Trophoblast cell (in vitro differentiated cells and primary cell): Measurements from ENCODE around the gene TIMM21.
A peak's percentile ranks its signal among the peaks of the same experiment; 100 is the strongest.

ENCODE experiments used
- DNase-seq, 2 donors: peaks; one replicate each; pipeline ENCODE4 v3.0.0-alpha.2; 2016
- H2AFZ ChIP-seq: 2 replicates; pipeline ENCODE4 v1.6.1; 2013; ENCODE audit warnings: low read length, moderate library complexity, mild to moderate bottlenecking; ENCODE audit not compliant: insufficient read depth, poor library complexity
- H2AK5ac ChIP-seq: 2 replicates; pipeline ENCODE4 v1.6.1; 2013; ENCODE audit warnings: mild to moderate bottlenecking, low read length
- H2BK120ac ChIP-seq: 2 replicates; pipeline ENCODE4 v1.6.1; 2013; ENCODE audit warnings: low read length, mild to moderate bottlenecking, moderate library complexity; ENCODE audit not compliant: insufficient read depth, poor library complexity
- H2BK12ac ChIP-seq: 2 replicates; pipeline ENCODE4 v1.6.1; 2013; ENCODE audit warnings: mild to moderate bottlenecking, low read length, moderate library complexity
- H2BK5ac ChIP-seq: 2 replicates; pipeline ENCODE4 v1.6.1; 2013; ENCODE audit warnings: low read length, low read depth, moderate library complexity, mild to moderate bottlenecking; ENCODE audit not compliant: poor library complexity
- H3K14ac ChIP-seq: 2 replicates; pipeline ENCODE4 v1.6.1; 2013; ENCODE audit warnings: mild to moderate bottlenecking, low read length
- H3K18ac ChIP-seq: 2 replicates; pipeline ENCODE4 v1.6.1; 2013; ENCODE audit warnings: mild to moderate bottlenecking, low read length
- H3K23ac ChIP-seq: 2 replicates; pipeline ENCODE4 v1.6.1; 2013; ENCODE audit warnings: low read length
- H3K27ac ChIP-seq: 2 replicates; pipeline ENCODE4 v1.5.1; 2013; ENCODE audit warnings: low read depth, mild to moderate bottlenecking, inconsistent platforms, low read length, moderate library complexity
- H3K27me3 ChIP-seq: 2 replicates; pipeline ENCODE4 v1.6.1; 2013; ENCODE audit warnings: inconsistent platforms, mild to moderate bottlenecking, low read length, moderate library complexity; ENCODE audit not compliant: insufficient read depth
- H3K36me3 ChIP-seq, 2 experiments: 1 replicate in 1 of 2; 2 replicates in 1 of 2; pipeline ENCODE4 v1.6.1; 2013; ENCODE audit warnings: low read length in 2 of 2, mild to moderate bottlenecking in 2 of 2, moderate library complexity in 1 of 2; ENCODE audit not compliant: insufficient read depth in 2 of 2, control insufficient read depth in 1 of 2
- H3K4ac ChIP-seq: 2 replicates; pipeline ENCODE4 v1.6.1; 2013; ENCODE audit warnings: low read depth, mild to moderate bottlenecking, low read length, moderate library complexity
- H3K4me1 ChIP-seq, 2 experiments: 1 replicate in 1 of 2; 2 replicates in 1 of 2; pipeline ENCODE4 v1.6.1; 2013; ENCODE audit warnings: low read length in 2 of 2, mild to moderate bottlenecking in 2 of 2, moderate library complexity in 1 of 2; ENCODE audit not compliant: insufficient read depth in 2 of 2, control insufficient read depth in 1 of 2
- H3K4me2 ChIP-seq: 2 replicates; pipeline ENCODE4 v1.6.1; 2013; ENCODE audit warnings: inconsistent platforms, mild to moderate bottlenecking, low read length, moderate library complexity
- H3K4me3 ChIP-seq: 2 replicates; pipeline ENCODE4 v1.5.1; 2013; ENCODE audit warnings: mild to moderate bottlenecking, low read depth, low read length, inconsistent platforms
- H3K79me1 ChIP-seq: one replicate; pipeline ENCODE4 v1.6.1; 2013; ENCODE audit warnings: low read length
- H3K79me2 ChIP-seq: 2 replicates; pipeline ENCODE4 v1.6.1; 2013; ENCODE audit warnings: low read length, mild to moderate bottlenecking; ENCODE audit not compliant: control insufficient read depth, insufficient read depth, poor library complexity
- H3K9ac ChIP-seq: 2 replicates; pipeline ENCODE4 v1.6.1; 2013; ENCODE audit warnings: mild to moderate bottlenecking, low read length
- H3K9me3 ChIP-seq: 2 replicates; pipeline ENCODE4 v1.6.1; 2013; ENCODE audit warnings: low read depth, mild to moderate bottlenecking, control low read depth, inconsistent platforms, low read length; ENCODE audit not compliant: insufficient read depth
- H4K12ac ChIP-seq: 2 replicates; pipeline ENCODE4 v1.6.1; 2013; ENCODE audit warnings: low read depth, mild to moderate bottlenecking, low read length, moderate library complexity
- H4K8ac ChIP-seq: 2 replicates; pipeline ENCODE4 v1.6.1; 2013; ENCODE audit warnings: low read depth, mild to moderate bottlenecking, low read length, moderate library complexity
- H4K91ac ChIP-seq: one replicate; pipeline ENCODE4 v1.6.1; 2013; ENCODE audit warnings: low read depth, mild to moderate bottlenecking, low read length, moderate library complexity
- WGBS: extraction: QIAGEN DNeasy Blood & Tissue Kit; methylation state at CpG from one replicate; pipeline ENCODE4 v1.1.7; 2013; ENCODE audit warnings: missing lambda C conversion rate; ENCODE audit not compliant: insufficient read length, insufficient coverage; ENCODE audit errors: extremely low coverage; 5-methylcytosine and 5-hydroxymethylcytosine counted together

Gene TIMM21

DNA sequence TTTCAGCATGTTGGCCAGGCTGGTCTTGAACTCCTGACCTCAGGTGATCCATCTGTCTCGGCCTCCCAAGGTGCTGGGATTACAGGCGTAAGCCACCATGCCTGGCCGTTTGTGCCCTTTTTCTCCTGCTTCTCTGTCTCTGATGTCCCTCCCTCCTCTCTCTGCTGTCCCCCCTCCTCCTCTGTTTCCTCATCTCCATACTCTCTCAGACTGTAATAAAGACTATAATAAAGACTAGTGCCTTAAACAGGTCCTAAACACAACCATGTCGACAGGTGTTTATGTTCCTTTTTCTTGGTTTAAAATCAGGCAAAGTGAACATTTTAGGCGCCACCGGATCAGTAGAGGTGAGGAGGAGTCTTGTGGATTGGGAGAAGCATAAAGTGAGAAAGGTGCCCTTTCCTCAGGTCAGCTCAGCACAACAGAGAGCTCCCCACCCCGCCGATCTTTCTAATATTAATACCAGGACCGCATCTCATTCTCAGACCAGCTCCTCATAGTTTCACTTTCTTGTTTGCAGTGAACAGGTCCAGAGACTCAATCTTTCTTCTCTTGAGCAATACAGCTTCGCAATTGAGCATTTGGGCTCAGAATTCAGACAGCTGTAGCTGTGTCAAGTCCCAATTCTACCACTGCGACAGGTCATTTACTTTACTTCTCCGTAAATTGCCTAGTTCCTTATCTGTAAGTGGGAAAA lies 23.7 kb downstream of the TIMM21 start:
- H2AFZ ChIP-seq = no peak overlapping the region
- no peaks in the 10 kb centered on the region for H3K4me1 ChIP-seq
- no peak overlapping the region for H3K4me2 ChIP-seq
- no peak overlapping the region for H3K4ac ChIP-seq
- no peak overlapping the region for H3K27ac ChIP-seq
- H4K91ac ChIP-seq = no peak overlapping the region
- H2BK5ac ChIP-seq = no peak overlapping the region
- no peak overlapping the region for H3K14ac ChIP-seq
- no peaks in the 10 kb centered on the region for H3K27me3 ChIP-seq
- no peaks in the 10 kb centered on the region for H3K9me3 ChIP-seq
- H4K8ac ChIP-seq = no peak overlapping the region
- no peak overlapping the region for H3K18ac ChIP-seq
- no CpG with 5 or more reads among the region's 12 CpGs for WGBS
- no peak overlapping the region for H3K4me3 ChIP-seq
- H3K79me1 ChIP-seq = no peaks in the 10 kb centered on the region
- no peak overlapping the region for H4K12ac ChIP-seq
- H2BK12ac ChIP-seq = no peak overlapping the region
- H2BK120ac ChIP-seq = no peak overlapping the region
- no peak overlapping the region for H3K9ac ChIP-seq
- H3K36me3 ChIP-seq = no peaks in the 10 kb centered on the region
- H3K23ac ChIP-seq = no peak overlapping the region
- H3K79me2 ChIP-seq = no peaks in the 10 kb centered on the region
- peak in 1 of 2 donors; percentile 24 for DNase-seq
- no peak overlapping the region for H2AK5ac ChIP-seq

DNA sequence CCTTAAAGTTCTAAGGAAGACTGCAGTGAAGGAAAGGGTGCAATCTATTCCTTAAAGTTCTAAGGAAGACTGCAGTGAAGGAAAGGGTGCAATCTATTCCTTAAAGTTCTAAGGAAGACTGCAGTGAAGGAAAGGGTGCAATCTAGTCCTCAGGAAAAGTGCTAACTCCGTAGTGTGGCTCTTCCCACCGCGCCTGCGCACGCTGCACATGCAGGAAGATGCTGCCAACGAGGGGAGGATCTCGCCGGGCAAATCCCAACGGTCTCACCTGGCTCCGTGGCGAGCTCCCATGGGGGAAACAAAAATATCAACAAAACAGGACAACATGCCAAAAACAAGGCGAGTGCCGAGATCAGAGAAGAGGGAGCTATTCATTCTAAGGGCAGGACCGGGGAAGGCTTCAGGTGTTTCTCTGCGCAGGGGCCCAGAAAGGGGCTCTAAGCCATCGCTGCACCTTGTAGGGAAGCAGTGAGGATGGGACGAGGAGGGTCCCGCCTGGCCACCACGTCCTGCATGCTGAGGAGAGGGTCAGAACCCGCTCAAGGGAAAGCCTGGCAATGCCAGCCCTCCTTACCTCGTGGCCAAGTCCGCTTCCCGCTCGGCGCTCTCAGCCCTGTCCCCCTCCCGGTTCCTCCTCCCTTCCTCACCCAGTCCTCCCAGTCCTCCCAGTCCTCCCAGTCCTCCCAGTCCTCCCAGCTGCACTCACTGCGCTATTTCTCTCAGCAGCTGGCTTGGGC lies 24.5 kb downstream of the TIMM21 start:
- no peaks in the 10 kb centered on the region for H3K27me3 ChIP-seq
- H3K9me3 ChIP-seq = no peaks in the 10 kb centered on the region
- no peak overlapping the region for H3K23ac ChIP-seq
- H2BK5ac ChIP-seq = no peak overlapping the region
- H3K27ac ChIP-seq = no peak overlapping the region
- no peaks in the 10 kb centered on the region for H3K4me1 ChIP-seq
- no CpG with 5 or more reads among the region's 27 CpGs for WGBS
- H3K4me3 ChIP-seq = no peak overlapping the region
- H3K79me2 ChIP-seq = no peaks in the 10 kb centered on the region
- no peak overlapping the region for H4K8ac ChIP-seq
- H3K4me2 ChIP-seq = no peak overlapping the region
- no peak overlapping the region for H3K18ac ChIP-seq
- no peaks in the 10 kb centered on the region for H3K36me3 ChIP-seq
- no peak overlapping the region for H2BK12ac ChIP-seq
- no peak overlapping the region for H3K9ac ChIP-seq
- H3K79me1 ChIP-seq = no peaks in the 10 kb centered on the region
- no peak overlapping the region for H4K91ac ChIP-seq
- H2AK5ac ChIP-seq = no peak overlapping the region
- H3K14ac ChIP-seq = no peak overlapping the region
- H2AFZ ChIP-seq = no peak overlapping the region
- peak in 1 of 2 donors; percentile 25 for DNase-seq
- H4K12ac ChIP-seq = no peak overlapping the region
- H3K4ac ChIP-seq = no peak overlapping the region
- H2BK120ac ChIP-seq = no peak overlapping the region

DNA sequence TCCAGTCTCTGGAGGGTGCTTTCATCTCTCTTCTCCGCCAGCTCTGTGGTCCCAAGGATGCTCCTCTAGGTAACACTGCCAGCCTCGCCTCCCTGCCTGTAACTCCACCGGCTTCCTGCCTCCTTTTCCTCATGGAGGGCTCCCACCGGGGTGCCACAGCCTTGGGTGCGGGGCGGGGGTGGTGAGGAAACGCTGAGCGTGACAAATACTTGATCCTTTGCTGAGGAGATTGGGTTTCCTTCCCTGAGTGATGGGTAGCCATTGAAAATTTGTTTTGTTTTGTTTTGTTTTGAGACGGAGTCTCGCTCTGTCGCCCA lies 25.1 kb downstream of the TIMM21 start:
- Histone ChIP-seq H2BK12ac (no peak overlapping the region), H2AK5ac (no peak overlapping the region), H3K23ac (no peak overlapping the region), H3K4me1 (no peaks in the 10 kb centered on the region), H2BK120ac (no peak overlapping the region), H3K27ac (no peak overlapping the region), H4K8ac (no peak overlapping the region), H3K79me1 (no peaks in the 10 kb centered on the region), H4K12ac (no peak overlapping the region), H2BK5ac (no peak overlapping the region), H3K14ac (no peak overlapping the region), H4K91ac (no peak overlapping the region), H3K9me3 (no peaks in the 10 kb centered on the region), H3K9ac (no peak overlapping the region), H3K79me2 (no peaks in the 10 kb centered on the region), H3K4me2 (no peak overlapping the region), H3K4ac (no peak overlapping the region), H3K36me3 (no peaks in the 10 kb centered on the region), H2AFZ (no peak overlapping the region), H3K18ac (no peak overlapping the region), H3K4me3 (no peak overlapping the region), H3K27me3 (no peaks in the 10 kb centered on the region)
- no CpG with 5 or more reads among the region's 11 CpGs for WGBS
- no peak for DNase-seq

DNA sequence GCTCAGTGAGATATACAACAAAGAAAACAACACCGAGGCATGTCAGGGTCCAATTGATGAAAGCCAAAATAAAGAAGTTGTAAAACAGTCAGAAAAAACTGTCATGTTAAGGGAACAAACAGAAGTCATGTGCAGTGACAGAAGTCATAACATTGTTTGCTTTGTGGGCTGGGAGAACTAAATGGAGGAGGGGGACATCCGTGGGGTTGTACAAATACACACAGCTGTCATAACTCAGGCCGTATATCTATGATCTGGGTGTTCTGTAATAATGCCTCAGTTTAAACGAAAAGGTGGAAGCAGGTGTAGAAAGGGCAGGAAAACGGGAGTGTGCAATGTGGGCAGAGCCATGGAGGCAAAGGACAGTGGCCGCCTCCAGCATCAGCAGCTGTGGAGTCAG lies 27.3 kb downstream of the TIMM21 start:
- no peak overlapping the region for H2BK5ac ChIP-seq
- H2BK120ac ChIP-seq = no peak overlapping the region
- H3K23ac ChIP-seq = no peak overlapping the region
- no peak overlapping the region for H2BK12ac ChIP-seq
- no peak overlapping the region for H4K8ac ChIP-seq
- no peaks in the 10 kb centered on the region for H3K79me2 ChIP-seq
- no peak overlapping the region for H4K91ac ChIP-seq
- no peaks in the 10 kb centered on the region for H3K4me1 ChIP-seq
- no peak overlapping the region for H2AFZ ChIP-seq
- no peak overlapping the region for H2AK5ac ChIP-seq
- H3K79me1 ChIP-seq = no peaks in the 10 kb centered on the region
- H3K27me3 ChIP-seq = no peaks in the 10 kb centered on the region
- no peak overlapping the region for H4K12ac ChIP-seq
- H3K14ac ChIP-seq = no peak overlapping the region
- H3K9ac ChIP-seq = no peak overlapping the region
- no peaks in the 10 kb centered on the region for H3K9me3 ChIP-seq
- WGBS = no CpG with 5 or more reads among the region's 6 CpGs
- H3K18ac ChIP-seq = no peak overlapping the region
- H3K4me2 ChIP-seq = no peak overlapping the region
- H3K4ac ChIP-seq = no peak overlapping the region
- no peak for DNase-seq
- no peaks in the 10 kb centered on the region for H3K36me3 ChIP-seq
- H3K27ac ChIP-seq = no peak overlapping the region
- no peak overlapping the region for H3K4me3 ChIP-seq
